SK-N-MC (cell line): ENCODE measurements around the gene PTPRF.

Experiments
- DNase-seq: peaks from one replicate; pipeline ENCODE4 v3.0.0-alpha.2; 2011; ENCODE audit warnings: low read depth, low spot score
- H3K27ac ChIP-seq: fragments of 200-600 bp; sonication (generic); 2 replicates; pipeline ENCODE4 v1.5.1; 2016; ENCODE audit warnings: mixed run types
- H3K36me3 ChIP-seq: fragments of 200-600 bp; sonication (generic); 2 replicates; pipeline ENCODE4 v1.6.1; 2017; ENCODE audit warnings: antibody characterized with exemption, low read length, mixed read lengths; ENCODE audit not compliant: insufficient read depth
- H3K4me3 ChIP-seq: fragments of 200-600 bp; sonication (generic); 2 replicates; pipeline ENCODE4 v1.5.1; 2016
- H3K9ac ChIP-seq: fragments of 200-600 bp; sonication (generic); 2 replicates; pipeline ENCODE4 v1.8.0; 2017; ENCODE audit warnings: mixed run types, mixed read lengths; ENCODE audit not compliant: insufficient read length
- H3K9me3 ChIP-seq: fragments of 200-600 bp; sonication (generic); 2 replicates; pipeline ENCODE4 v1.6.1; 2017; ENCODE audit warnings: low read depth, mild to moderate bottlenecking, antibody characterized with exemption, low read length, moderate library complexity, mixed read lengths
- EZH2 ChIP-seq: fragments of 200-600 bp; sonication (generic); IDR thresholded peaks from one replicate; pipeline ENCODE4 v1.6.1; 2017; ENCODE audit warnings: antibody characterized with exemption
- FOXP2 ChIP-seq: optimal IDR thresholded peaks from 2 replicates; pipeline ENCODE3; 2011; ENCODE audit warnings: mild to moderate bottlenecking, moderate library complexity; ENCODE audit not compliant: insufficient read depth; ENCODE audit errors: extremely low read length, control extremely low read depth
- POLR2AphosphoS5 ChIP-seq: IDR thresholded peaks from 2 replicates; pipeline ENCODE4 v1.6.1; 2012; ENCODE audit warnings: mild to moderate bottlenecking, low read depth, low read length, borderline replicate concordance

PTPRF gene

GRCh38 chr1:43531107-43531905 lies 623 bp downstream of the PTPRF start:
- Histone ChIP-seq H3K36me3 (no peaks in the 10 kb centered on the region; the same call in 1 of the 2 replicates), H3K4me3 (peak overlapping the region; percentile 93), H3K27ac (no peak overlapping the region), H3K9me3 (no peaks in the 10 kb centered on the region), H3K9ac (peak overlapping the region; percentile 68)
- DNase-seq: no peak
- no peak for TF ChIP-seq POLR2AphosphoS5
- no peak for TF ChIP-seq FOXP2
- TF ChIP-seq EZH2: no peak

- Histone ChIP-seq H3K4me3 (peak overlapping the region; percentile 93), H3K9ac (peak overlapping the region; percentile 68), H3K27ac (0 out of 2 replicates have a peak overlapping the region, but pooled peaks have one; percentile 5), H3K36me3 (no peaks in the 10 kb centered on the region; the same call in 1 of the 2 replicates), H3K9me3 (no peaks in the 10 kb centered on the region)
- TF ChIP-seq FOXP2: no peak
- TF ChIP-seq EZH2: no peak
- TF ChIP-seq POLR2AphosphoS5: no peak
- DNase-seq: no peak
Observed at GRCh38 chr1:43531906-43532584, 1.4 kb downstream of the PTPRF start.

GRCh38 chr1:43532716-43533115 lies 2.0 kb downstream of the PTPRF start:
- Histone ChIP-seq H3K27ac (peak overlapping the region; percentile 15; the same call in 1 of the 2 replicates), H3K36me3 (peaks cover 2% of the 10 kb centered on the region; the same call in 1 of the 2 replicates), H3K9me3 (no peaks in the 10 kb centered on the region), H3K4me3 (peak overlapping the region; percentile 93), H3K9ac (no peak overlapping the region)
- TF ChIP-seq POLR2AphosphoS5 (no peak), FOXP2 (no peak), EZH2 (no peak)
- DNase-seq: no peak

GRCh38 chr1:43533584-43533983 lies 2.9 kb downstream of the PTPRF start:
- H3K27ac ChIP-seq: no peak overlapping the region
- TF ChIP-seq POLR2AphosphoS5 (no peak), FOXP2 (no peak)
- DNase-seq: no peak
- no peak overlapping the region for H3K4me3 ChIP-seq
- no peak overlapping the region for H3K9ac ChIP-seq
- peaks cover 10% of the 10 kb centered on the region; the same call in 1 of the 2 replicates for H3K36me3 ChIP-seq
- H3K9me3 ChIP-seq: no peaks in the 10 kb centered on the region

- Histone ChIP-seq H3K9me3 (no peaks in the 10 kb centered on the region), H3K36me3 (peaks cover 15% of the 10 kb centered on the region; the same call in 1 of the 2 replicates), H3K9ac (no peak overlapping the region), H3K27ac (no peak overlapping the region), H3K4me3 (no peak overlapping the region)
- DNase-seq: no peak
- no peak for TF ChIP-seq EZH2
- no peak for TF ChIP-seq FOXP2
Observed at GRCh38 chr1:43534256-43534655, 3.6 kb downstream of the PTPRF start.

GRCh38 chr1:43536196-43536863 lies 5.6 kb downstream of the PTPRF start:
- TF ChIP-seq FOXP2: no peak
- TF ChIP-seq POLR2AphosphoS5: no peak
- no peak for TF ChIP-seq EZH2

GRCh38 chr1:43536864-43537358 lies 6.2 kb downstream of the PTPRF start:
- no peak for DNase-seq
- Histone ChIP-seq H3K27ac (no peak overlapping the region), H3K9me3 (no peaks in the 10 kb centered on the region), H3K36me3 (peaks cover 15% of the 10 kb centered on the region), H3K9ac (no peak overlapping the region), H3K4me3 (no peak overlapping the region)
- TF ChIP-seq POLR2AphosphoS5: no peak
- no peak for TF ChIP-seq EZH2
- TF ChIP-seq FOXP2: no peak

More at GRCh38 chr1:43536196-43536863, 5.6 kb downstream of the PTPRF start:
- Histone ChIP-seq H3K9ac (no peak overlapping the region), H3K4me3 (no peak overlapping the region), H3K36me3 (peaks cover 15% of the 10 kb centered on the region), H3K27ac (no peak overlapping the region), H3K9me3 (no peaks in the 10 kb centered on the region)
- DNase-seq: no peak
